ENCODE measurements around the gene MLLT1.

Gene MLLT1

DNA sequence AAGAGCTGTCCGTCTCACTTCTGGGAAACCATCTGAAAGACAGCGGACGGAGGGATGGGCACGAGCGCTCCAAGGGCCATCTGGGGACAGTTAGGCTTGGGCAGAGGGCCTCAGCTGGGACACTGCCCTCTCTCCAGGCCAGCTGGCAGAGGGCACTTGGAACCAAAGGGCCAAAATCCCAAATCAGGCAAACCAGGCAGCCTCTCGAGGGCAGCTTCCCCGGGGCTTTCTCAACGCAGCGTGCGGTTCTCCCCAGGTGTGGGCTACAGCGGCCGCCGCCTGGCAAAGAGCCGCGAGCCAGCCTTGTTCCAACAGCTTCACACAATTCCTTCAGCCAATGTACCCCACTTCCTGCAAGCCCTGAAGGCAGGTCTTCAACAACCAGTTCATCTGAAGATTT lies 5.0 kb downstream of the MLLT1 start:
- Histone ChIP-seq H3K4me3 (ENCODE audit: low read depth in 1 of 2, low read length in 1 of 2) (peak overlapping the region; percentile 56 to 58), H3K4me1 (ENCODE audit: control insufficient read depth in 1 of 2, insufficient read depth in 1 of 2, low read depth in 1 of 2, low read length in 1 of 2) (peaks cover 71 to 76% of the 10 kb centered on the region in 2 experiments), H3K9me3 (no peaks in the 10 kb centered on the region), H3K27me3 (no peaks in the 10 kb centered on the region), H3K27ac (peak overlapping the region; percentile 89), H3K36me3 (peaks cover 8% of the 10 kb centered on the region)
- no peak for TF ChIP-seq CTCF (IDR thresholded peaks at IDR 0.05)

- no peaks in the 10 kb centered on the region for H3K27me3 ChIP-seq
- no peak for TF ChIP-seq CTCF (IDR thresholded peaks at IDR 0.05)
- H3K27ac ChIP-seq: peak overlapping the region; percentile 89
- peak overlapping the region; percentile 56 to 58 for H3K4me3 ChIP-seq (ENCODE audit: low read depth in 1 of 2, low read length in 1 of 2)
- peaks cover 16% of the 10 kb centered on the region for H3K36me3 ChIP-seq
- peaks cover 67 to 73% of the 10 kb centered on the region in 2 experiments for H3K4me1 ChIP-seq (ENCODE audit: control insufficient read depth in 1 of 2, insufficient read depth in 1 of 2, low read depth in 1 of 2, low read length in 1 of 2)
- H3K9me3 ChIP-seq: no peaks in the 10 kb centered on the region
Measured at GRCh38 chr19:6273701-6274601, 5.8 kb downstream of the MLLT1 start.

GRCh38 chr19:6272913-6273600 lies 6.7 kb downstream of the MLLT1 start:
- Histone ChIP-seq H3K4me3 (ENCODE audit: low read depth in 1 of 2, low read length in 1 of 2) (peak overlapping the region; percentile 56 to 58), H3K9me3 (no peaks in the 10 kb centered on the region), H3K27me3 (no peaks in the 10 kb centered on the region), H3K27ac (peak overlapping the region; percentile 89), H3K4me1 (ENCODE audit: control insufficient read depth in 1 of 2, insufficient read depth in 1 of 2, low read depth in 1 of 2, low read length in 1 of 2) (peaks cover 59 to 64% of the 10 kb centered on the region in 2 experiments), H3K36me3 (peaks cover 21% of the 10 kb centered on the region)
- TF ChIP-seq CTCF (IDR thresholded peaks at IDR 0.05): no peak

- no peak overlapping the region for H3K4me3 ChIP-seq (ENCODE audit: low read depth in 1 of 2, low read length in 1 of 2)
- H3K36me3 ChIP-seq: peaks cover 26% of the 10 kb centered on the region
- H3K27me3 ChIP-seq: no peaks in the 10 kb centered on the region
- no peaks in the 10 kb centered on the region for H3K9me3 ChIP-seq
- peaks cover 52 to 57% of the 10 kb centered on the region in 2 experiments for H3K4me1 ChIP-seq (ENCODE audit: control insufficient read depth in 1 of 2, insufficient read depth in 1 of 2, low read depth in 1 of 2, low read length in 1 of 2)
- peak overlapping the region; percentile 89 for H3K27ac ChIP-seq
- TF ChIP-seq CTCF (IDR thresholded peaks at IDR 0.05): no peak
Measured at GRCh38 chr19:6272411-6272791, 7.4 kb downstream of the MLLT1 start.

GRCh38 chr19:6271721-6272410 lies 7.9 kb downstream of the MLLT1 start:
- TF ChIP-seq CTCF (IDR thresholded peaks at IDR 0.05): no peak
- Histone ChIP-seq H3K27me3 (no peaks in the 10 kb centered on the region), H3K4me3 (ENCODE audit: low read depth in 1 of 2, low read length in 1 of 2) (no peak overlapping the region), H3K27ac (peak overlapping the region; percentile 89), H3K4me1 (ENCODE audit: control insufficient read depth in 1 of 2, insufficient read depth in 1 of 2, low read depth in 1 of 2, low read length in 1 of 2) (peaks cover 47 to 52% of the 10 kb centered on the region in 2 experiments), H3K9me3 (no peaks in the 10 kb centered on the region), H3K36me3 (peaks cover 27% of the 10 kb centered on the region)
